HG03139 (cell line): ENCODE data around the gene OSBPL3.
"Not testable (repeated sequence)": the region's sequence is repeated elsewhere in the genome, so short reads cannot be mapped to it uniquely, and the experiment has no call there.

ENCODE experiments used
- ATAC-seq: cut with Tn5 transposase; IDR thresholded peaks from one replicate; pipeline ENCODE4 v1.9.1; 2021; ENCODE audit not compliant: unreplicated experiment

Gene OSBPL3

GRCh38 chr7:24808518-24808917, 171.5 kb downstream of the OSBPL3 start:
- ATAC-seq, result no peak

DNA sequence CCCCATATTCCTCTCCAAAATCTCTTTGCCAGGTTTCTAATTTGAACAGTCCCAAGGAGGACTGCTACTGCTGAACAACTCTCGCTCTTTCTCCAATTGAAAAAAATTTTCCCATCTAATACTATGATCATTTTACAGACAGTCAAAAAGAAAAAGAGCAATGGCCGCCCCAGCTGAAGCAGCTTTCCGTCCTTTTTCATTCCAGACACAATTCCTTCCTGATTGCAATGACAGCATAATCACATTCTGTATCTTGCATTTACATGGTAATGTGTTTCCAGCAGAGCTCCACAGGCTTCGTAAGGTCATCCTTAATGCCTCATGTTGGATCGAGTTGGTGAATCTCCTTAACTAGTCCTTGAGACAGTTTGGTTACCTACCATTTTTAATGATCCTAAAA, 177.7 kb downstream of the OSBPL3 start:
- ATAC-seq, result no peak

- ATAC-seq, result no peak
Observed at GRCh38 chr7:24801883-24802282, 178.1 kb downstream of the OSBPL3 start.

DNA sequence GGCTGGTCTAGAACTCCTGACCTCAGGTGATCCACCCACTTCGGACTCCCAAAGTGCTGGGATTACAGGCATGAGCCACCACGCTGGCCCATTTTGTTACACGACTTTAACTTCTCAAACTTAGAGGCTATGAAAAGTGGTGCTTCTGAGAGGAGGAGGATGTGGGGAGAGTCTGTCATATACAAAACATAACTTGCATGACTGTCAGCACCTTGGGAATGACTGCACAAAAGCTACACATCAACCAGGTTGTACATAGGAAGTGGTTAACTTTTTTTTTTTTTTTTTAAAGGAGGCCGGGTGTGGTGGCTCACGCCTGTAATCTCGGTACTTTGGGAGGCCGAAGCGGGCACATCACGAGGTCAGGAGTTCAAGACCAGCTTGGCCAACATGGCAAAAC, 179.3 kb downstream of the OSBPL3 start:
- no peak for ATAC-seq

DNA sequence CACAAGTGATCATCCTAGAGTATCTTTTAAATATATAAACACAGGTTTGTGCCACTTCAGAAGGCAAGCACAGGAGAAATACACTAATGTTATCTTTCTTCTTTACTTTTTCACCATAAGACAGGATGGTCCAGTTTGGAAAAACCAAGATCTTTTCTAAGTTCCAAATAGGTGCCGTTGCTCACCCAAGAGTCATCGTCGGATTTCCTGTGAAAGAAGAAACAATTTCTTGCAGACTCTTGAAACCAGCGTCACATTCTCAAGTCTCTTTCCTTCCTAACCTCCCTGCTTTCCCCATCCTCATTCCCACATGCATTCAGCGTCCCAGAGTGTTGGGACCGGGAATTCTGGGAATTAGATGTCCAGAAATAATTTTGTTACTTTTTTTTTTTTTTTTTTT, 179.9 kb downstream of the OSBPL3 start:
- ATAC-seq, result no peak

GRCh38 chr7:24799506-24799905, 180.5 kb downstream of the OSBPL3 start:
- ATAC-seq, result no peak

DNA sequence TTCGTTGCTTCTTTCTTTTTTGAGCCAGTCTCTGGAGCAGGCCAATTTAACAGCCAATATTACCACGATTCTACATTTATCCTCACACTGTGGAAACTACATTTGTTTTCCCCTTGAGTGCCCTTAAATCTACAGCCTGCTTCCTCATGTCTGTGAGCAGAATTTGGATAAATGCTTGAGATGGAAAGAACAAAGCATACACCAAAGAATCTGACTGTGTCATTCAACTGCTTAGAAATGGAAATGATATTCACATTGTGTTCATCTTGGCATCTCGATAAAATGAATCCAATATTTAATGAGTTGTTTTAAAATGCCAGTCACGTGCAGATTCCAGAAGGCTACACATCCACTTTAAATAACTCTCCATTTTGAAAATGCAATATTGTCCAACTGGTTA, 181.7 kb downstream of the OSBPL3 start:
- no peak for ATAC-seq

- ATAC-seq, result no peak
Observed at GRCh38 chr7:24797270-24797669, 182.7 kb downstream of the OSBPL3 start.

DNA sequence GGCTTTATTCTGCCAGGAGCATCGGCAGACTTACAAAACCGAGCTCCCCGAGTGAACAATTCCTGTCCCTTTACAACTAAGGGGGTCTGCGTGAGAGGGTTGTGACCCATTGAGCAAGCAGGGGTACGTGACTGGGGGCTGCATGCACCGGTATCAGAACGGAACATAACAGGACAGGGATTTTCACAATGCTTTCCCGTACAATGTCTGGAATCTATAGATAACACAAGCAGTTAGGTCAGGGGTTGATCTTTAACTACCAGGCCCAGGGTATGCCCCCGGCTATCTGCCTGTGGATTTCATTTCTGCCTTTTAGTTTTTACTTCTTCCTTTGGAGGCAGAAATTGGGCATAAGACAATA, 184.6 kb downstream of the OSBPL3 start:
- ATAC-seq, result no peak

DNA sequence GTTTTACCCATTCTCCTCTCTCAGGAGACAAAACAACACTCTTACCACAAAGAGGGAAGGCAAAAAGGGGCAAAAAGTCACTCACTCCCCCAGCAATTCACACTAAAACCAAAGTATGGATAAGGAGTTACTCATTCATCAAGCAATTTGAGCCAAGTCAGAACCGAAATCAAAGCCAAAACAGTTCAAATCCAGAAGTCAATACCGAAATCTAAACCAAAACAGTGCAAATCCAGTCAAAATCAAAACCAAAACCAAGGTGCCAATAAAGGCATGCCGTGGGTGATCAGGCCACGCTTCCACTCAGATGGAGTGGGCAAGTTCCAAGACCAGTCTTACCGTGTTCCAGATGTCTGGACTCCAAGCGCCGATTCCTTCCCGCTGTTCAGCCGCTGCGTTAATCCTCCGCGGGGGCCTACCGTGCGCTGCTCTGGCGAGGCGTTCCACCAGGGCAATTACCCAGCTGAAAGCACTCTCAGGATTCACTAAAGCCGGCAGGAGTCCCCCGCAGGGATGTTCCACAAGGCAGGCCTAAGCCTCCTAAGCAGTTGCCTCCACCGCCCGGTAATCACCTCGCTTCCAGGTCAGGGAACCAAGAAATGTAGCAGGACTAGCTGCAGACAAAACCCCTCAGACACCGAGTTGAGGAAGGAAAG, 185.1 kb downstream of the OSBPL3 start:
- not testable (repeated sequence) for ATAC-seq

DNA sequence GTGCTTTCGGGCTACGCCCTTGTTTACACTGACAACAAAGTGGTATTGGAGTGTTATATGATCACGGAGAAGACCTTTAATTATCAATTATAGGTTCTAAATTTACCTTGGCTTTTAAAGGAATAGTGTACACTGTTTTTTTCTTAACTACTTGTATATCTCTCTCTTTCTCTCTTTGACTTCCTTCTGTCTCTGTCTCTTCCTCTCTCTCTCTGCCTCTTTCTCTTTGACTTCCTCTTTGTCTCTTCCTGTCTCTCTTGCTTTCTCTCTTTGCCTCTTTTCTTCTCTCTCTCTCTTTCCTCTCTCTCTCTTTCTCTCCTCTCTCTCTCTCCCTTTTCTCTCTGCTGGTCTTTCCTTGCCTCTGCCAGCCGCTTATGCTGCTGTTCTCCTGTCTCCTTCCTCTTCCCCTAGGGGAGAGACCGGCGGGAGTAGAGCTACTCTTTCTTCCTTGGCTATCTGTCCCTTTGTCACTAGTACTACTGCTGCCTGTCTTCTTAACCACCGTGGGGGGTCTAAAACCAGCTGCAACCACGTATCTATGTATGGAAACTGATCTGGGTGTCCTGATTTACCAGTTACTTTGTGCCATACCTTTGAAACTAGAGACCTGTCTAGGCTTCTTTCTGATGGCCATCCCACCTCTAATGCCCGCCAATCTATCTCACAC, 185.9 kb downstream of the OSBPL3 start:
- no peak for ATAC-seq

DNA sequence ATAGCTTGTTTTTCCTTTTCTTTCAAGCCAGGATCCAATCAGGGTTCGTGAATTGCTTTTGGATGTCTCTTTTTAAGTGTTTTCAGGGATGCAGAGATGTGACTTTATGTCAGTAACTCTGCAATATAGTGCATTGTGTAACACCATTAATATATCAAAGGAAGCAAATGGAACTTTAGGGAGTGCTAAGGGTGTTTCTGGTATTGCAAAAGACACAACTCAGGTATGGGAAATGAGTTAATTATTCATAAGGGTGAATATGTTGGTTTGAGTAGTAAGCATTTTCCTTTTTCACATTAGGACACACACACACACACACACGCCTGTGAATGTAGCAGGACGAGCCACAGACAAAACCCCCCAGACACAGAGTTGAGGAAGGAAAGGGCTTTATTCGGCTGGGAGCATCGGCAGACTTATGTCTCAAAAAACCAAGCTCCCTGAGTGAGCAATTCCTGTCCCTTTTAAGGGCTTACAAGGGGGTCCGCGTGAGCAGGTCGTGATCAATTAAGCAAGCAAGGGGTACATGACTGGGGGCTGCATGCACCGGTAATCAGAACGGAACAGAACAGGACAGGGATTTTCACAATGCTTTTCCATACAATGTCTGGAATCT, 190.9 kb downstream of the OSBPL3 start:
- ATAC-seq, result no peak

DNA sequence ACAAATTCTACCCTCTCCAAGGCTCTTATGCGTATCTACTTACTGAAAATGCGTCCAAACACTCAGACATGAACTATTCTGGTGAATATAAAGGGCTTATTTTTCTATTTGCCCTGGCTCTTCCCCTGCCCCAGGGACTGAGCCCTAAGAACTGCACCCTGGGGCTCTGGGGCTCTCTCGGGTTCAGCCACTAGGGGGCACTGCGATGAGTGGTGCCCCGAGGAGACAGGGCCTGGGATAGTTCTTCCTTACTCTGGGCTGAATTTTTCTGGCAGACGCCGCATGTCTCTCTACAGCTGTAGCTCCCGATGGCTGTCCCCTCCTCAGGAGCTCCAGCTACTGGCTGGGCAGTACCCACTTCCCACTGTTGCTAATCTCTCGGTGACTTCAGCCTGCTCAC, 191.9 kb downstream of the OSBPL3 start:
- ATAC-seq, result no peak

DNA sequence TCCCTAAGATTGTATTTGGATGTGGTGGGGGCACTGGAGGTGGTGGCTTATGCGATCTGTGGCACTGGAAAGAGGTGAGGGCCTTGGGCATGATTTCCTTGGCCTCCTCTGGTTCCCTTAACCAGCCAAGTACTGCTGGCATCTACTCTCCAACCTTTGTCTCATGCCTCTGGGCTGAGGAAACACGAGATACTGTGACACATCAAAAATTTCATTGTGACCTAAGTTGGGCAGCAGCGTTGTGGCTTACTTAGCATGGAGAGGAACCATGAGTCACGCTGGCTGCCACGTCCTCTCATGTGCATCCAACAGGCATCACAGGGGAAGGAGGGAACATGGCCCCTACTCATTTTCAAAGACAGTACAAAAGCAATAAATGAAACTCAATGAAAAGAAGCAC, 193.0 kb downstream of the OSBPL3 start:
- ATAC-seq, result no peak

- no peak for ATAC-seq
Observed at GRCh38 chr7:24786306-24786705, 193.7 kb downstream of the OSBPL3 start.

DNA sequence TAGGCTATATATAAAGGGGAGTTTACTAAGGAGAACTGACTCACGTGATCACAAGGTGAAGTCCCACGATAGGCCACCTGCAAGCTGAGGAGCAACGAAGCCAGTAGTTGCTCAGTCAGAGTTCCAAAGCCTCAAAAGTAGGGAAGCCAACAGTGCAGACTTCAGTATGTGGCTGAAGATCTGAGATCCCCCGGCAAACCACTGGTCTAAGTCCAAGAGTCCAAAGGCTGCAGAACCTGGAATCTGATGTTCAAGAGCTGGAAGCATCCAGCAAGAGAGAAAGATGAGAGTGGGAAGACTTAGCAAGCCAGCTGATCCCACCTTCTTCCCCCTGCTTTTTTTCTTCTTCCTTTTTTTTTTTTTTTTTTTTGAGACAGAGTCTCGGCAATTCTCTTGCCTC, 195.7 kb downstream of the OSBPL3 start:
- ATAC-seq, result no peak

- ATAC-seq, result no peak
Observed at GRCh38 chr7:24783698-24784097, 196.3 kb downstream of the OSBPL3 start.

GRCh38 chr7:24781106-24781505, 198.9 kb downstream of the OSBPL3 start:
- ATAC-seq, result no peak

DNA sequence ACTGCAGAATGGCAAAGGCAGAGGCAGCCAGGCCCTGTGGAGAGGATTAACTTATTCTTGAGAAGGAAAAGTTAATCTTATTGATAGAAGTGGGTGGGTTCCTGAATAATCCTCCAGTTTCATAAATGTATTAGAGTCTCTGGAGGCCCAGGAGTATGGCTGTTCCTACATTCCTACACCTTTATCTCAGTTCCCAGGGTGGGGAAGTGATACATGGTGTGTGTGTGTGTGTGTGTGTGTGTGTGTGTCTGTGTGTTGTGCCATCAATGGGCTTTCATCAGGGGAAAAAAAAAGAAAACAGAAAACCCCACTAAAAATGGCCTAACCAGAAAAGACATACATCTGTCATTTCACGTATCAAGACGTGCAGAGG, 200.7 kb downstream of the OSBPL3 start:
- ATAC-seq, result no peak

GRCh38 chr7:24778543-24779282, 201.3 kb downstream of the OSBPL3 start:
- ATAC-seq, result no peak

GRCh38 chr7:24777806-24778205, 202.2 kb downstream of the OSBPL3 start:
- ATAC-seq, result no peak

DNA sequence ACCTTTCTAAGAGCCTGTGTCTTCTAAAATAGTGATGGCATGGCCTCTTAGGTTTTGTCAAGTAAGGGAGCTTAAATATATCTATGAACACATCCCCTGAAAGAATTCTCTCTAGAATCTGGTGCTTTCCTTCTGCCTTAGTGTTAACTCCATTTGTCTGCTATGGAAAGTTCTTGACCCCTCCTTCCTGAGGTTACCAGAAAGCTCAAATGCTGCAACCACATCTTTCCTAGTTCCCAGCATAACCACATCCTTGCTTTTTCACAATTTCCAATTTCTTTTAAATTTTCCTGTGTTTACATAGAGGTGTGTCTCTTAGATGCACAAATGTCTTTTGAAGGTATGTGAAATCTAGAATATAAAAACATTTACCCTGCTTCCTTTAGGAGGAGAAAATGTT, 206.3 kb downstream of the OSBPL3 start:
- ATAC-seq, result no peak
